Measurements from ENCODE around the gene LDLRAD4. TPM values are rescaled to one million over a fixed set of nuclear protein-coding genes. Genes with fewer than 3 reads are reported as not detected.
"Not testable (repeated sequence)": the region's sequence is repeated elsewhere in the genome, so short reads cannot be mapped to it uniquely, and the experiment has no call there.

LDLRAD4 gene
- total RNA-seq, 1 donor, result 0.43 TPM

- no peak overlapping the region for H3K4me3 ChIP-seq (ENCODE audit: low read depth, low read length)
- DNase-seq (ENCODE audit: low read depth), result no peak
- TF ChIP-seq CTCF (IDR thresholded peaks at IDR 0.05; ENCODE audit: insufficient read depth, low read depth, low read length), result no peak
These were observed 40.4 kb downstream of the LDLRAD4 start for GRCh38 chr18:13258921-13259320.

GRCh38 chr18:13259701-13260100, 41.1 kb downstream of the LDLRAD4 start:
- no peak for DNase-seq (ENCODE audit: low read depth)
- TF ChIP-seq CTCF (IDR thresholded peaks at IDR 0.05; ENCODE audit: insufficient read depth, low read depth, low read length), result no peak
- no peak overlapping the region for H3K4me3 ChIP-seq (ENCODE audit: low read depth, low read length)

GRCh38 chr18:13260197-13260934, 41.8 kb downstream of the LDLRAD4 start:
- no peak for TF ChIP-seq CTCF (IDR thresholded peaks at IDR 0.05; ENCODE audit: insufficient read depth, low read depth, low read length)
- peak; percentile 3 for DNase-seq (ENCODE audit: low read depth)
- H3K4me3 ChIP-seq (ENCODE audit: low read depth, low read length), result no peak overlapping the region

- no peak overlapping the region for H3K4me3 ChIP-seq (ENCODE audit: low read depth, low read length)
- no peak for TF ChIP-seq CTCF (IDR thresholded peaks at IDR 0.05; ENCODE audit: insufficient read depth, low read depth, low read length)
- no peak for DNase-seq (ENCODE audit: low read depth)
These were observed 42.5 kb downstream of the LDLRAD4 start for GRCh38 chr18:13260935-13261640.

GRCh38 chr18:13261661-13262357, 43.2 kb downstream of the LDLRAD4 start:
- no peak for DNase-seq (ENCODE audit: low read depth)
- TF ChIP-seq CTCF (IDR thresholded peaks at IDR 0.05; ENCODE audit: insufficient read depth, low read depth, low read length), result no peak

GRCh38 chr18:13262358-13262680, 43.8 kb downstream of the LDLRAD4 start:
- not testable (repeated sequence) for DNase-seq (ENCODE audit: low read depth); H3K4me3 ChIP-seq (ENCODE audit: low read depth, low read length)

More at GRCh38 chr18:13261661-13262357, 43.2 kb downstream of the LDLRAD4 start:
- H3K4me3 ChIP-seq (ENCODE audit: low read depth, low read length), result no peak overlapping the region

All from fibroblast of villous mesenchyme (primary cell).